Neural progenitor cell (in vitro differentiated cells): ENCODE measurements around the gene MRGPRX3. TPM values are rescaled to one million over a fixed set of nuclear protein-coding genes. Genes with fewer than 3 reads are reported as not detected.
"Not testable (repeated sequence)": the region's sequence is repeated elsewhere in the genome, so short reads cannot be mapped to it uniquely, and the experiment has no call there.

Source experiments
- DNase-seq: peaks from one replicate; pipeline ENCODE4 v3.0.0-alpha.2; 2016; ENCODE audit warnings: low spot score
- H2AFZ ChIP-seq: fragments of 200-600 bp; sonication (generic); replicated peaks from 2 replicates; pipeline ENCODE4 v1.6.1; 2016; ENCODE audit warnings: antibody characterized with exemption
- H3F3A ChIP-seq: fragments of 200-600 bp; sonication (generic); 2 replicates; pipeline ENCODE4 v1.6.1; 2016; ENCODE audit warnings: antibody characterized with exemption, low read depth
- H3K27ac ChIP-seq: fragments of 200-600 bp; sonication (generic); 2 replicates; pipeline ENCODE4 v1.5.1; 2016; ENCODE audit warnings: mild to moderate bottlenecking
- H3K27me3 ChIP-seq: fragments of 200-600 bp; sonication (generic); 2 replicates; pipeline ENCODE4 v1.6.1; 2016; ENCODE audit warnings: mild to moderate bottlenecking, moderate library complexity
- H3K36me3 ChIP-seq: fragments of 200-600 bp; sonication (generic); 2 replicates; pipeline ENCODE4 v1.5.1; 2016
- H3K4me1 ChIP-seq: fragments of 200-600 bp; sonication (generic); 2 replicates; pipeline ENCODE4 v1.6.1; 2016; ENCODE audit warnings: mixed run types
- H3K4me2 ChIP-seq: fragments of 200-600 bp; sonication (generic); 2 replicates; pipeline ENCODE4 v1.6.1; 2016
- H3K4me3 ChIP-seq: fragments of 200-600 bp; sonication (generic); 2 replicates; pipeline ENCODE4 v1.5.1; 2016
- H3K79me2 ChIP-seq: fragments of 200-600 bp; sonication (generic); 2 replicates; pipeline ENCODE4 v1.6.1; 2016; ENCODE audit warnings: low read depth
- H3K9ac ChIP-seq: fragments of 200-600 bp; sonication (generic); 2 replicates; pipeline ENCODE4 v1.6.1; 2016
- H3K9me3 ChIP-seq: fragments of 200-600 bp; sonication (generic); 2 replicates; pipeline ENCODE4 v1.5.1; 2016; ENCODE audit warnings: low read depth
- H4K20me1 ChIP-seq: fragments of 200-600 bp; sonication (generic); 2 replicates; pipeline ENCODE4 v1.6.1; 2016; ENCODE audit warnings: low read depth
- H3K27ac Mint-ChIP-seq: 3 replicates; pipeline ENCODE4 v1.8.0; 2021; ENCODE audit warnings: mixed read lengths
- H3K27me3 Mint-ChIP-seq: 2 replicates; pipeline ENCODE4 v1.8.0; 2022; ENCODE audit warnings: low read depth, mild to moderate bottlenecking, inconsistent platforms, moderate library complexity, mixed read lengths; ENCODE audit not compliant: insufficient read depth
- H3K36me3 Mint-ChIP-seq: 3 replicates; pipeline ENCODE4 v1.8.0; 2021; ENCODE audit warnings: mixed read lengths
- H3K4me1 Mint-ChIP-seq: 3 replicates; pipeline ENCODE4 v1.8.0; 2021; ENCODE audit warnings: mixed read lengths
- H3K4me3 Mint-ChIP-seq: 3 replicates; pipeline ENCODE4 v1.8.0; 2021; ENCODE audit warnings: mild to moderate bottlenecking, moderate library complexity, mixed read lengths
- H3K9me3 Mint-ChIP-seq: 3 replicates; pipeline ENCODE4 v1.8.0; 2020; ENCODE audit warnings: mixed read lengths
- CTCF ChIP-seq: fragments of 200-600 bp; sonication (generic); IDR thresholded peaks from 2 replicates; pipeline ENCODE4 v1.5.1; 2017; ENCODE audit warnings: antibody characterized with exemption, mild to moderate bottlenecking
- EZH2 ChIP-seq: fragments of 200-600 bp; sonication (generic); IDR thresholded peaks from 2 replicates; pipeline ENCODE4 v1.6.1; 2017; ENCODE audit warnings: antibody characterized with exemption, mild to moderate bottlenecking, moderate library complexity
- EZH2phosphoT487 ChIP-seq: fragments of 200-600 bp; sonication (generic); IDR thresholded peaks from 2 replicates; pipeline ENCODE4 v1.6.1; 2017; ENCODE audit warnings: antibody characterized with exemption
- total RNA-seq: library from RNA; depleted of rRNA; stranded (reverse); fragments of >200 nt; gene quantifications from 2 replicates; pipeline ENCODE4 v1.2.3, GENCODE V29; 2015; ENCODE audit warnings: low replicate concordance

Gene MRGPRX3
- total RNA-seq, 1 donor from 2014 or later: not detected

DNA sequence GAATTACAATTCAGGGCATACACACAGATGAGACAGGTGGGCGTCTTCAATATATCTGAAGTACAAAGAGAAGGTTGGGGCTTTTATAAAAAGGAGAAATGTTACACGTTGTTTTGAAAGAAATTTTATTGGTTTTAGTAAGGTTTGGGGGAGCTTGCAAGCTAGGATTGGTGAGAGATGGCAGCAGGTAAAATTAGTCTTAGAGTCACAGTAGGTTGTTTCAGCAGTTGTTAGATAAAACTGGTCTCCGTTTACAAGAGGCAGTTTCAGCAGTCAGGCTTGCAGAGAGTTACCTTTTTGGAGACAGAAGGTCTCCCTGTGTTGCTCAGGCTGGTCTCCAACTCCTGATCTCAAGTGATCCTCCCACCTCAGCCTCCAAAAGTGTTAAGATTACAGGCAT lies 24.1 kb upstream of the MRGPRX3 start:
- Histone ChIP-seq H3K27me3 (peaks cover 35% of the 10 kb centered on the region), H3K4me3 (no peak overlapping the region), H3K4me1 (peaks cover 9% of the 10 kb centered on the region), H3K36me3 (peaks cover under 1% of the 10 kb centered on the region), H3K4me2 (no peak overlapping the region), H3K27ac (no peak overlapping the region), H3K79me2 (peaks cover 27% of the 10 kb centered on the region), H3K9ac (no peak overlapping the region), H4K20me1 (peaks cover 13% of the 10 kb centered on the region), H2AFZ (no peak overlapping the region), H3K9me3 (no peaks in the 10 kb centered on the region), H3F3A (no peaks in the 10 kb centered on the region)
- Mint-ChIP-seq H3K4me3 (no peak overlapping the region), H3K4me1 (peaks cover 8% of the 10 kb centered on the region), H3K27ac (no peak overlapping the region), H3K36me3 (peaks cover under 1% of the 10 kb centered on the region), H3K9me3 (no peaks in the 10 kb centered on the region), H3K27me3 (peaks cover 8% of the 10 kb centered on the region)
- no peak for DNase-seq
- TF ChIP-seq EZH2phosphoT487: no peak
- no peak for TF ChIP-seq EZH2
- no peak for TF ChIP-seq CTCF

DNA sequence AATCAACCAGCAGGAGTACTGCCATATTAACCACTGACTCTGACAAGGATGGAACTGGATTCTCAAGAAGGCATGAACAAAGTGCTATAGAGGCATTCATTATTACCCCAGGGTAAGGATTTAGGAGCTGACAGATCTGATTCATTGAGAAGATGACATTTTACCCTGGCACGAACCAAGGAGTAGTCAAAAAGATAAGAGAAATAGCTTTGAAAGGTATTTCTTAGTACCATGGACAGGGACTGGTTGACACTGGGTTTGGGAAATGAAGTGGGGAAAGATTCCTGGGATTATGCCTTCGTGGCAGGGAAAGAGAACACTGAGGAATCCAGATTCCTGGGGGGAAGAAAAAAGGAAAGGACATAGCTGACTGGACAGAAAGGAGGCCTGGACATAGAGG lies 21.4 kb upstream of the MRGPRX3 start:
- H3K27me3 Mint-ChIP-seq: peaks cover 14% of the 10 kb centered on the region

GRCh38 chr11:18115360-18116127 lies 16.8 kb upstream of the MRGPRX3 start:
- DNase-seq: peak; percentile 86
- Mint-ChIP-seq H3K27me3 (peaks cover 14% of the 10 kb centered on the region), H3K9me3 (no peaks in the 10 kb centered on the region), H3K4me3 (peak overlapping the region; percentile 15), H3K4me1 (no peaks in the 10 kb centered on the region), H3K27ac (peak overlapping the region; percentile 22), H3K36me3 (no peaks in the 10 kb centered on the region)
- Histone ChIP-seq H3K4me3 (no peak overlapping the region), H3K4me1 (no peaks in the 10 kb centered on the region), H2AFZ (no peak overlapping the region), H3K4me2 (no peak overlapping the region), H3K27me3 (peaks cover 41% of the 10 kb centered on the region), H3K27ac (no peak overlapping the region), H3K9ac (no peak overlapping the region), H3K9me3 (no peaks in the 10 kb centered on the region), H3K36me3 (no peaks in the 10 kb centered on the region), H3F3A (no peaks in the 10 kb centered on the region), H3K79me2 (no peaks in the 10 kb centered on the region), H4K20me1 (no peaks in the 10 kb centered on the region)
- no peak for TF ChIP-seq EZH2phosphoT487
- peak; percentile 88 for TF ChIP-seq CTCF

More for the DNA sequence above, 21.4 kb upstream of the MRGPRX3 start:
- H3K36me3 Mint-ChIP-seq: no peaks in the 10 kb centered on the region
- no peaks in the 10 kb centered on the region for H3F3A ChIP-seq
- no peak overlapping the region for H3K27ac Mint-ChIP-seq
- no peaks in the 10 kb centered on the region for H4K20me1 ChIP-seq
- no peak overlapping the region for H3K4me3 ChIP-seq
- DNase-seq: peak; percentile 41
- TF ChIP-seq EZH2 (no peak), CTCF (no peak), EZH2phosphoT487 (no peak)
- no peaks in the 10 kb centered on the region for H3K9me3 ChIP-seq
- H3K4me3 Mint-ChIP-seq: no peak overlapping the region
- H3K9ac ChIP-seq: no peak overlapping the region
- no peaks in the 10 kb centered on the region for H3K4me1 Mint-ChIP-seq
- peaks cover 54% of the 10 kb centered on the region for H3K27me3 ChIP-seq
- H3K79me2 ChIP-seq: no peaks in the 10 kb centered on the region
- H3K36me3 ChIP-seq: no peaks in the 10 kb centered on the region
- H3K4me1 ChIP-seq: no peaks in the 10 kb centered on the region
- no peaks in the 10 kb centered on the region for H3K9me3 Mint-ChIP-seq
- H2AFZ ChIP-seq: no peak overlapping the region
- H3K27ac ChIP-seq: no peak overlapping the region
- no peak overlapping the region for H3K4me2 ChIP-seq

DNA sequence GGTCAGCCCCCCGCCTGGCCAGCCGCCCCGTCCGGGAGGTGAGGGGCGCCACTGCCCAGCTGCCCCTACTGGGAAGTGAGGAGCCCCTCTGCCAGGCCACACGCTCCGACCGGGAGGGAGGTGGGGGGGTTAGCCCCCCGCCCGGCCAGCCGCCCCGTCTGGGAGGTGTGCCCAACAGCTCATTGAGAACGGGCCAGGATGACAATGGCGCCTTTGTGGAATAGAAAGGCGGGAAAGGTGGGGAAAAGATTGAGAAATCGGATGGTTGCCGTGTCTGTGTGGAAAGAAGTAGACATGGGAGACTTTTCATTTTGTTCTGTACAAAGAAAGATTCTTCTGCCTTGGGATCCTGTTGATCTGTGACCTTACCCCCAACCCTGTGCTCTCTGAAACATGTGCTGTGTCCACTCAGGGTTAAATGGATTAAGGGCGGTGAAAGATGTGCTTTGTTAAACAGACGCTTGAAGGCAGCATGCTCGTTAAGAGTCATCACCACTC lies 11.0 kb upstream of the MRGPRX3 start:
- DNase-seq, H3K9me3 ChIP-seq, H3K4me3 Mint-ChIP-seq, H3K9ac ChIP-seq, H3K27me3 Mint-ChIP-seq, H3F3A ChIP-seq, H4K20me1 ChIP-seq, H3K36me3 Mint-ChIP-seq, H3K27me3 ChIP-seq, H3K36me3 ChIP-seq, H3K4me2 ChIP-seq, H3K27ac Mint-ChIP-seq, H3K27ac ChIP-seq, H3K4me3 ChIP-seq, H3K9me3 Mint-ChIP-seq, H3K79me2 ChIP-seq, H3K4me1 ChIP-seq, H2AFZ ChIP-seq, H3K4me1 Mint-ChIP-seq: not testable (repeated sequence)

GRCh38 chr11:18131115-18131514 lies 1.3 kb upstream of the MRGPRX3 start:
- not testable (repeated sequence) for H3K9me3 Mint-ChIP-seq, H3K27me3 ChIP-seq, H3K79me2 ChIP-seq, H3F3A ChIP-seq, H3K4me2 ChIP-seq, H3K9me3 ChIP-seq, H3K4me3 Mint-ChIP-seq, H3K36me3 Mint-ChIP-seq, H3K9ac ChIP-seq, H2AFZ ChIP-seq, H3K27ac Mint-ChIP-seq, H3K4me3 ChIP-seq, H4K20me1 ChIP-seq, H3K27ac ChIP-seq, H3K36me3 ChIP-seq, H3K4me1 Mint-ChIP-seq, H3K4me1 ChIP-seq, DNase-seq
- peaks cover 14% of the 10 kb centered on the region for H3K27me3 Mint-ChIP-seq
